Esophagus (tissue), 2 donors: ENCODE measurements around the gene TBL1XR1. TPM values are rescaled to one million over a fixed set of nuclear protein-coding genes. Genes with fewer than 3 reads are reported as not detected.
"Not testable (repeated sequence)": the region's sequence is repeated elsewhere in the genome, so short reads cannot be mapped to it uniquely, and the experiment has no call there.

Experiments
- H3K27ac ChIP-seq, 2 donors: one replicate each; pipeline ENCODE4 v1.5.1; 2013; ENCODE audit warnings: low read depth in 2 of 2, mild to moderate bottlenecking in 2 of 2, inconsistent platforms in 1 of 2, low read length in 1 of 2, moderate library complexity in 1 of 2
- H3K27me3 ChIP-seq, 2 donors: one replicate each; pipeline ENCODE4 v1.6.1; 2013; ENCODE audit warnings: low read length in 2 of 2, control low read depth in 1 of 2, mild to moderate bottlenecking in 1 of 2; ENCODE audit not compliant: insufficient read depth in 2 of 2, control insufficient read depth in 1 of 2
- H3K36me3 ChIP-seq, 2 donors: one replicate each; pipeline ENCODE4 v1.6.1; 2013; ENCODE audit warnings: low read length in 1 of 2; ENCODE audit not compliant: control insufficient read depth in 2 of 2, insufficient read depth in 2 of 2
- H3K4me1 ChIP-seq, 2 donors: one replicate each; pipeline ENCODE4 v1.6.1; 2013; ENCODE audit warnings: low read length in 1 of 2; ENCODE audit not compliant: control insufficient read depth in 2 of 2, insufficient read depth in 2 of 2
- H3K4me3 ChIP-seq, 2 donors: one replicate each; pipeline ENCODE4 v1.5.1; 2013; ENCODE audit warnings: low read length in 2 of 2, mild to moderate bottlenecking in 2 of 2, low read depth in 1 of 2, moderate library complexity in 1 of 2
- H3K9me3 ChIP-seq, 2 donors: one replicate each; pipeline ENCODE4 v1.6.1; 2013; ENCODE audit warnings: mild to moderate bottlenecking in 2 of 2, low read depth in 1 of 2, low read length in 1 of 2, moderate library complexity in 1 of 2; ENCODE audit not compliant: control insufficient read depth in 2 of 2, insufficient read depth in 1 of 2
- WGBS, 2 donors: extraction: QIAGEN DNeasy Blood & Tissue Kit; methylation state at CpG; one replicate each; pipeline ENCODE4 v1.1.7; 2013; 5-methylcytosine and 5-hydroxymethylcytosine counted together
- polyA plus RNA-seq, 2 donors: library from polyadenylated mRNA; stranded (reverse); fragments of 200-250 nt; gene quantifications; one replicate each; pipeline ENCODE4 v1.2.3, GENCODE V29; 2013
- donor health status: healthy with polysubstance abuse.
- donor health status: Bipolar disorder and iron deficiency.

TBL1XR1 gene
- polyA plus RNA-seq, 2 donors, result 16.2 to 19.3 TPM

GRCh38 chr3:177034832-177035475 lies 162.3 kb downstream of the TBL1XR1 start:
- Histone ChIP-seq H3K4me1 (no peaks in the 10 kb centered on the region), H3K4me3 (no peak overlapping the region), H3K36me3 (peaks cover 0 to 8% of the 10 kb centered on the region in 2 donors), H3K27me3 (no peaks in the 10 kb centered on the region), H3K9me3 (no peaks in the 10 kb centered on the region), H3K27ac (no peak overlapping the region)
- 64 to 94% methylated on average over 3 of the region's 3 CpGs for WGBS, 2 donors

- Histone ChIP-seq H3K27ac (no peak overlapping the region), H3K4me1 (no peaks in the 10 kb centered on the region), H3K9me3 (no peaks in the 10 kb centered on the region), H3K4me3 (no peak overlapping the region), H3K27me3 (no peaks in the 10 kb centered on the region), H3K36me3 (peaks cover 0 to 2% of the 10 kb centered on the region in 2 donors)
- WGBS, 2 donors, result 92 to 94% methylated on average over 3 of the region's 3 CpGs
These were observed 170.6 kb downstream of the TBL1XR1 start for GRCh38 chr3:177026505-177027277.

GRCh38 chr3:177015881-177016280 lies 181.4 kb downstream of the TBL1XR1 start:
- WGBS, 2 donors, result 91 to 92% methylated on average over 6 of the region's 6 CpGs
- Histone ChIP-seq H3K4me3 (no peak overlapping the region), H3K9me3 (no peaks in the 10 kb centered on the region), H3K36me3 (no peaks in the 10 kb centered on the region), H3K27ac (no peak overlapping the region), H3K27me3 (no peaks in the 10 kb centered on the region), H3K4me1 (no peaks in the 10 kb centered on the region)

- H3K4me3 ChIP-seq, result no peak overlapping the region
- H3K27ac ChIP-seq, result no peak overlapping the region
- no peaks in the 10 kb centered on the region for H3K27me3 ChIP-seq
- H3K36me3 ChIP-seq, result no peaks in the 10 kb centered on the region
- no peaks in the 10 kb centered on the region for H3K4me1 ChIP-seq
- H3K9me3 ChIP-seq, result no peaks in the 10 kb centered on the region
- WGBS, 2 donors, result 89 to 90% methylated on average over 8 of the region's 8 CpGs
These were observed 183.5 kb downstream of the TBL1XR1 start for GRCh38 chr3:177013681-177014280.

- Histone ChIP-seq H3K27me3 (no peaks in the 10 kb centered on the region), H3K9me3 (peaks cover 0 to 7% of the 10 kb centered on the region in 2 donors), H3K4me1 (no peaks in the 10 kb centered on the region), H3K36me3 (no peaks in the 10 kb centered on the region), H3K4me3 (no peak overlapping the region), H3K27ac (no peak overlapping the region)
These were observed 191.4 kb downstream of the TBL1XR1 start for GRCh38 chr3:177005718-177006405.

- not testable (repeated sequence) for H3K9me3 ChIP-seq, H3K27ac ChIP-seq, H3K4me3 ChIP-seq, H3K36me3 ChIP-seq, H3K27me3 ChIP-seq, H3K4me1 ChIP-seq
- 99 to 100% methylated on average over 2 of the region's 2 CpGs for WGBS, 2 donors
These were observed 197.1 kb downstream of the TBL1XR1 start for GRCh38 chr3:177000159-177000558.

GRCh38 chr3:176995946-176996345 lies 201.3 kb downstream of the TBL1XR1 start:
- no peak overlapping the region for H3K27ac ChIP-seq
- no peaks in the 10 kb centered on the region for H3K9me3 ChIP-seq
- no peak overlapping the region for H3K4me3 ChIP-seq
- H3K36me3 ChIP-seq, result no peaks in the 10 kb centered on the region
- H3K4me1 ChIP-seq, result no peaks in the 10 kb centered on the region
- 89 to 93% methylated on average over 2 of the region's 2 CpGs for WGBS, 2 donors
- H3K27me3 ChIP-seq, result no peaks in the 10 kb centered on the region

GRCh38 chr3:176994891-176995781 lies 202.1 kb downstream of the TBL1XR1 start:
- WGBS, 2 donors, result 86 to 91% methylated on average over 4 of the region's 4 CpGs
- Histone ChIP-seq H3K4me3 (no peak overlapping the region), H3K27me3 (no peaks in the 10 kb centered on the region), H3K9me3 (no peaks in the 10 kb centered on the region), H3K4me1 (no peaks in the 10 kb centered on the region), H3K27ac (no peak overlapping the region), H3K36me3 (no peaks in the 10 kb centered on the region)

- 90 to 97% methylated on average over 1 of the region's 1 CpG for WGBS, 2 donors
These were observed 202.9 kb downstream of the TBL1XR1 start for GRCh38 chr3:176994393-176994792.

More at GRCh38 chr3:176994393-176994792, 202.9 kb downstream of the TBL1XR1 start:
- Histone ChIP-seq H3K27me3 (no peaks in the 10 kb centered on the region), H3K9me3 (no peaks in the 10 kb centered on the region), H3K4me1 (no peaks in the 10 kb centered on the region), H3K36me3 (no peaks in the 10 kb centered on the region), H3K27ac (no peak overlapping the region), H3K4me3 (no peak overlapping the region)
